ENCODE results near the gene PLXNA2. TPM values are rescaled to one million over a fixed set of nuclear protein-coding genes. Genes with fewer than 3 reads are reported as not detected.

The PLXNA2 gene
- total RNA-seq, 1 experiment from 2014 or later = 0.89 TPM

- Histone ChIP-seq H3K27ac (ENCODE audit: low read depth, low read length) (no peak overlapping the region), H3K4me2 (ENCODE audit: low read length) (no peak overlapping the region), H3K9me3 (ENCODE audit: control insufficient read depth in 1 of 2, insufficient read depth in 1 of 2, low read depth in 1 of 2, low read length in 2 of 2) (no peaks in the 10 kb centered on the region), H3K79me2 (ENCODE audit: insufficient read depth, low read length) (no peaks in the 10 kb centered on the region), H3K4me1 (ENCODE audit: control insufficient read depth in 1 of 2, insufficient read depth in 2 of 2, low read length in 2 of 2) (peaks cover 0 to 11% of the 10 kb centered on the region in 2 experiments; a peak in 2 of 4 replicates), H3K9me2 (ENCODE audit: insufficient read depth) (no peaks in the 10 kb centered on the region), H3K27me3 (ENCODE audit: insufficient read depth, low read length) (peaks cover 33% of the 10 kb centered on the region; the same call in 1 of the 2 replicates), H3K4me3 (replicated peaks in 1 of 2; ENCODE audit: low read depth in 1 of 2, low read length in 2 of 2) (no peak overlapping the region), H2AFZ (ENCODE audit: low read depth, low read length, poor library complexity, severe bottlenecking) (no peak overlapping the region), H3K9ac (ENCODE audit: low read length) (no peak overlapping the region), H3K36me3 (ENCODE audit: control insufficient read depth in 1 of 2, insufficient read depth in 2 of 2, low read length in 2 of 2) (no peaks in the 10 kb centered on the region), H4K20me1 (ENCODE audit: insufficient read depth) (no peaks in the 10 kb centered on the region)
- RAD21 ChIA-PET (ENCODE audit: low non-redundant PET in 1 of 2, low total read pairs in 2 of 2, uncharacterized antibody in 2 of 2, unreplicated experiment in 2 of 2) = no interaction called here
- DNase-seq (ENCODE audit: low read depth, low spot score) (no peak), ATAC-seq (no peak)
- POLR2A ChIA-PET = no interaction called here
- BruUV-seq (replicated peaks) = no TSS peak
- intact Hi-C loops (cut with micrococcal nuclease) = no loop called here
- TF ChIP-seq CEBPB (IDR thresholded peaks at IDR 0.05; ENCODE audit: low read depth) (no peak), EZH2 (IDR thresholded peaks at IDR 0.05) (no peak), CTCF (IDR thresholded peaks at IDR 0.05 in 2 of 3, conservative IDR thresholded peaks at IDR 0.05 in 1 of 3; ENCODE audit: borderline replicate concordance in 1 of 3, insufficient read depth in 1 of 3, low read depth in 2 of 3, low read length in 2 of 3) (no peak), POLR2AphosphoS5 (IDR thresholded peaks at IDR 0.05; ENCODE audit: low read depth, low read length) (no peak), CBX3 (IDR thresholded peaks at IDR 0.05; ENCODE audit: low read depth) (no peak), RAD21 (IDR thresholded peaks at IDR 0.05; ENCODE audit: low read depth) (no peak), ZFX (IDR thresholded peaks at IDR 0.05) (no peak), ZNF274 (IDR thresholded peaks at IDR 0.05; ENCODE audit: low read depth, low read length) (no peak)
- TF ChIP-seq, protein P1, sequence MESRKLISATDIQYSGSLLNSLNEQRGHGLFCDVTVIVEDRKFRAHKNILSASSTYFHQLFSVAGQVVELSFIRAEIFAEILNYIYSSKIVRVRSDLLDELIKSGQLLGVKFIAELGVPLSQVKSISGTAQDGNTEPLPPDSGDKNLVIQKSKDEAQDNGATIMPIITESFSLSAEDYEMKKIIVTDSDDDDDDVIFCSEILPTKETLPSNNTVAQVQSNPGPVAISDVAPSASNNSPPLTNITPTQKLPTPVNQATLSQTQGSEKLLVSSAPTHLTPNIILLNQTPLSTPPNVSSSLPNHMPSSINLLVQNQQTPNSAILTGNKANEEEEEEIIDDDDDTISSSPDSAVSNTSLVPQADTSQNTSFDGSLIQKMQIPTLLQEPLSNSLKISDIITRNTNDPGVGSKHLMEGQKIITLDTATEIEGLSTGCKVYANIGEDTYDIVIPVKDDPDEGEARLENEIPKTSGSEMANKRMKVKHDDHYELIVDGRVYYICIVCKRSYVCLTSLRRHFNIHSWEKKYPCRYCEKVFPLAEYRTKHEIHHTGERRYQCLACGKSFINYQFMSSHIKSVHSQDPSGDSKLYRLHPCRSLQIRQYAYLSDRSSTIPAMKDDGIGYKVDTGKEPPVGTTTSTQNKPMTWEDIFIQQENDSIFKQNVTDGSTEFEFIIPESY (IDR thresholded peaks at IDR 0.05; ENCODE audit: extremely low read depth, insufficient replicate concordance, low read length) = no peak
- CTCF ChIA-PET = no interaction called here
Observed at GRCh38 chr1:208103597-208104513, 140.3 kb downstream of the PLXNA2 start.

Measured in HCT116 (cell line).